CD4-positive, alpha-beta T cell treated with Interleukin-15 for 1 hour (primary cell): Measurements from ENCODE around the gene TOLLIP.
"Not testable (repeated sequence)": the region's sequence is repeated elsewhere in the genome, so short reads cannot be mapped to it uniquely, and the experiment has no call there.

Experiments used
- DNase-seq: peaks from one replicate; pipeline ENCODE4 v3.0.0-alpha.2; 2020

Gene TOLLIP

DNA sequence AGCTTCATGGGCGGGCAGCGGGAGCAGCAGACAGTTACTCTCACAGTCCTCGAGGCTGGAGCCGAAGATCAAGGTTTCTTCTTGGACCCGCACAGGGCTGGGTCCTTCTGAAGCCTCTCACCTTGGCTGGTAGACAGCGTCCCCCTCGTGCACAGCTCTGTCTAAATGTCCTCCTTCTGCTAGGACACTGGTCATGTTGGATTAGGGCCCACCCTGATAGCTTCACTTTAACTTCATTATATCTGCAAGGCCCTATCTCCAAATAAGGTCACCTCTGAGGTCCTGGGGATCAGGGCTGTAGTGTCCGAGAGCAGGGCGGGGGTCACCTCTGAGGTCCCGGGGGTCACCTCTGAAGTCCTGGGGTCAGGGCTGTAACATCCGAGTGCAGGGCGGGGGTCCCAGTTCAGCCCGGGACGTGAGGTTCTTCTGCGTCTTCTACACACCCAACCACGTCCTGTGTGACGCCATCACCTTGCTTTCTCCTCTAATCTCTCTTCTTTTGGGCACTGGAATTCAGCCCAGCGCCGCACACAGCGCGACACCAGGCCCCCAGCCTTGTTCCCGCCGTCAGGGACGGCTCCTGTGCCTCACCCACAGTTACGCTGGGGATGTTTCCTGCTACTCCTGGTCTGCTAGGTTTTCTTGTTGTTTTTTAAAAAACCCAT is 34.1 kb upstream of the TOLLIP start:
- no peak for DNase-seq

DNA sequence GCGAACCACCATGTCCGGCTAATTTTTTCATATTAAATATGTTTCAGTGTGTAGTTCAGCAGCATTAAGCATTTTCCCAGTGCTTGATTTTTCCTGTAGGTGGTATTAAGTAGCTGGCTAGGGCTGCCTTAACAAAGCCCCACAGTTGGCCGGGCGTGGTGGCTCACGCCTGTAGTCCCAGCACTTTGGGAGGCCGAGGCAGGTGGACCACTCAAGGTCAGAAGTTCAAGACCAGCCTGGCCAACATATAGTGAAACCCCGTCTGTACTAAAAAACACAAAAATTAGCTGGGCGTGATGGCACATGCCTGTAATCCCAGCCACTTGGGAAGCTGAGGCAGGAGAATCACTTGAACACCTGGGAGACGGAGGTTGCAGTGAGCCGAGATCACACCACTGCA is 33.5 kb upstream of the TOLLIP start:
- DNase-seq, result no peak

DNA sequence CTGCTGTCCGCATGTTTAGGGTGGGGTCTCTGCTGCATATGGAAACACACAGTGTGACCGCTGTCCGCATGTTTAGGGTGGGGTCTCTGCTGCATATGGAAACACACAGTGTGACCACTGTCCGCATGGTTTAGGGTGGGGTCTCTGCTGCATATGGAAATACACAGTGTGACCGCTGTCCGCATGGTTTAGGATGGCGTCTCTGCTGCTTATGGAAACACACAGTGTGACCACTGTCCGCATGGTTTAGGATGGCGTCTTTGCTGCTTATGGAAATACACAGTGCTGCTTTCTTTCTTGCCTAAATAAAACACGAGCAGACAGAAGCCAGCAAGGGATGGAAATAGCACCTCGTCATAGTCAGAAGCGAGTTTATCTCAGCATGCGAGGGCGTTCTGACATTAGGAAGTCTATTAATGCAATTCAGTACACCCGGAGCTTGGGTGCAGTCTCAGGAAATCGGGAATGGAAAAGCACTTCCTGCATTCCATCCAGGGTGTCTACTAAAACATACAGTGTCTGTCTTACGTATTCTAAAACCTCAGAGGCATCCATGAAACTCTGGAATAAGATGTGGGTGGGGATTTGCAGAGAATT is 32.6 kb upstream of the TOLLIP start:
- DNase-seq, result no peak

DNA sequence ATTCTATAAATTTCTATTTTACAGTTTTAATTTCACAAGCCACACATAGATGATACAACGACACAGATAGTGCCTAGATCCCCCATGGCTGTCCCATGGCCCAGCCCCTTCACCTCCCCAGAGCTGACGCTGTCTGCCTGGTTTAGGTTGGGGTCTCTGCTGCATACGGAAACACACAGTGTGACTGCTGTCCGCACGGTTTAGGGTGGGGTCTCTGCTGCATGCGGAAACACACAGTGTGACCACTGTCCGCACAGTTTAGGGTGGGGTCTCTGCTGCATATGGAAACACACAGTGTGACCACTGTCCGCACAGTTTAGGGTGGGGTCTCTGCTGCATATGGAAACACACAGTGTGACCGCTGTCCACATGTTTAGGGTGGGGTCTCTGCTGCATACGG is 31.8 kb upstream of the TOLLIP start:
- not testable (repeated sequence) for DNase-seq

DNA sequence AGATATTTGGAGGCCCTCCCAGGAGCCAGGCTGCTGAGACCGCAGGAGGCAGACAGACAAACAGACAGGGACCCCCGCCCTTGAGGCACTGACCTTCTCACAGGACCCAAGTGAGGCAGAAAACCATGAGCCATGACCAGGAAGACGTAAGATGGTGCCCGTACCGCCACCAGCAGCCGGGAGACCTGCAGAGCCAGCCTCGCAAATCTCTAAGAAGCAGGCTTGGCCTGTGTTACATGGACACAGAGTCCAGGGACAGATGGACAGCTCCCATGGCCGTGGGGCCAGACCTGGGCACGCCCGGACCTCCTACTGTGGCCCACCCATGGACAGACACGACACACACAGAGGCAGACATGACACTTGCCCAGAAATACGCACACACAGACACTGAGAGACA is 30.7 kb upstream of the TOLLIP start:
- DNase-seq, result no peak

DNA sequence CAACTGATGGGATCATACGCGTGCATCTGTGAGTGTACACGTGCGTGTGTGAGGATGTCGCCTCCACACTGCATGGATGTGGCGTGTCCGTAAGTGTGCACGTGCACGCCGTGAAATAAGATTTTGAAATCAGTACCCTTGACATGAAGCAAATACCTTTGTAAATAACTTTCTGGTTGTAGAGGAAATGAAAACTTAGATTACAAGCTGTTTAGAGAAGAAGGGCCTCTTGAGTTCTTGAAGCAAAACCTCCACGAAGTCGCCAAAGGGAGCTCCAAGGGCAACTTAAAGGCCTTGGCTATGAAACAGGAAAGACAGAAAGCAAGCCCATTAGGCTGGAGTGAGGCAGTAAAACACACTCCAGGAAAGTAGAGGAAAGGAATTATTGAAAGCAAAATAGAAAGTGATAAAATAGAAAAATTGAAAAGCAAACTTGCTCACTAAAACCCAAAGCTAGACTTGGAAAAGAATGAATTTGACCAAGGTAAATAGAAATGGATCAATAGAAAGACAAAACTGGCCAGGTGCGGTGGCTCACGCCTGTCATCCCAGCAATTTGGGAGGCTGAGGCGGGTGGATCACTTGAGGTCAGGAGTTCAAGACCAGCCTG is 29.7 kb upstream of the TOLLIP start:
- DNase-seq, result no peak

DNA sequence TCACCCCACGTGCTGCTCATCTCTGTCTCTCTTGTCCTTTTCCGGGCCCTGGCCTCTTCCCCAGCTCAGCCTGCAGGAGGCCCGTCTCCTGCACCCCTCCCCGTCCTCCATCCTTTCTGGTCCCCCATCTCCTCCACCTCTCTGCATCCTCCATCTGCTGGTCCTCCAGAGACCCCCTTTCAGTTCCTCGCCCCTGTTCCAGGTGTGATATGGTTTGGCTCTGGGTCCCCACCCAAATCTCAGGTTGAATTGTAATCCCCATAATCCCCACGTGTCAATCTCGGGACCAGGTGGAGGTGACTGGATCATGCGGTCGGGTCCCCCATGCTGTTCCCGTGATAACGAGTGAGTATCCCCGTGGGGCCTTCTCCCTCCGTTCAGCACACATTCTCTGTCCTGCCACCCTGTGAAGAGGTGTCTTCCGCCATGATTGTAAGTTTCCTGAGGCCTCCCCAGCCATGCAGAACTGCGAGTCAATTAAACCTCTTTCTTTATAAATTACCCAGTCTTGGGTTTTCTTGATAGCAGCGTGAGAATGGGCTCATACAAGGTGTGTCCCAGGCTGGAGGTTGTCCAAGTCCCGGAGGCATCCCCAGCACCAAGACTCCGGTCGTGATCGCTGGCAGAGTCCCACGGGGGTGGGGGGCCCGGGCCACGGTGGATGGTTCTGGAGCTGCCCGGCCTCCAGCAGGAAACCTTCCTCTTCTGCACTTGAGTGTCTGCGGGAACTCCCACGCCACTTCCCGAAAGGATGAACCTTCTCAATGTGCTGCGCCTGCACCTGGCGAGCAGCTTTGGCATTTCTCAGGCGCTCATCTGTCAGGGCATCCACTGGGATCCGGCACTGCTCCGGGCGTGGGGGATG is 29.0 kb upstream of the TOLLIP start:
- DNase-seq, result no peak

DNA sequence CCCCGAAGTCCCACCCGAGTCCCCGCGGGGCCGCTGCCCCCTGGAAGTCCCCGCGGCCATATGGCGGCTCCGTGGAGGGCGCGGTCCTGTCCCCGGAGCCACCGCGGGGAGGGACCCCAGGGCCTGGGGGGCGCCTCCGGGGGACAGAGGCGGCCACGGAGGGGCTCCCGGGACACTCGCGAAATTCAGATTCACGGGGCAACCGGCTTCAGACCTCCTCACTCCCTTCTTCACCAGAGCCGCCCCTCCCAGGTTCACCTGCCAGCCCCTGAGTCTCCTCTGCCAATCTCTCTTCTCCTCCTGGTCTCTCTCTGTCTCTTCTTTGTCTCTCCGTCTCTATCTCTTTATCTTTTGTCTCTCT is 28.2 kb upstream of the TOLLIP start:
- no peak for DNase-seq

DNA sequence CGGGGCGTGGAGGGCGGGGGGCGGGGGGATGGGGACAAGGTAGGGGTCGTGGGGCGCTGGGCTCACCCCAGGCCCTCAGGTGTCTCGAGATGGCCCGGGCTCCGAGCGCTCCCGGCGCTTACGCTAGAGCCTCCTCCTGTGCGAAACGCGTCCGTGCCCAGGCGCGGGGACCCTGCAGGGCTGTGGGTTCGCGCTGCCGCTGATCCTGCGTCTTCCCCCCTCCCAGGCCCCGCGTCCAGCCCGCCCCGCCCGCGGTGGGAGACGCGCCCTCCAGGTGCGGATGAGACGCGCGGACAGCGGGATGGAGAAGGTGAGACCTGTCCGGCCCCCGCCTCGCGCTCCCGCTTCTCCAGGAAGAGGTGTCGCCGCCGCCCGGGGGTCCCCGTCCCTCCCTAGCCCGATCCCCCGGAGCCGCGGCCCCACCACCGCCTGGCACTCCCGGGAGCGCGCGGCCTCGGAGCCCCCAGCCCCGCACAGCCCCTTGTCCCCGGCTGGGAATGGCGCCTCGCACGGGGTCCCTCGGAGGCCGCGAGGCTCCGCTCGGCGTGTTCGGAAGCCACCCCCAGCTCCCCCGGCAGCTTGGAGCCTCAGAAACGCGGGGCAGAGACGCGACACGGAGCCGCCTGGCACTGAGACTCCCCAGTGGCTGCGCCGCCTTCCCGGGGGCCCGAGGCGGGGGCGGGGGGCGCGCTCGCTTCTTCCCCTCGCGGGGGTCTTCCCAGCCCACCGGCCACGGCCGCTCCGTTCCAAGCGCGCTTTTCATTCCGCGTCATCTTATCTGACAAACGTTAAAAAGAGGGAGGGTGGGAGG is 27.6 kb upstream of the TOLLIP start:
- DNase-seq, result peak; percentile 47

DNA sequence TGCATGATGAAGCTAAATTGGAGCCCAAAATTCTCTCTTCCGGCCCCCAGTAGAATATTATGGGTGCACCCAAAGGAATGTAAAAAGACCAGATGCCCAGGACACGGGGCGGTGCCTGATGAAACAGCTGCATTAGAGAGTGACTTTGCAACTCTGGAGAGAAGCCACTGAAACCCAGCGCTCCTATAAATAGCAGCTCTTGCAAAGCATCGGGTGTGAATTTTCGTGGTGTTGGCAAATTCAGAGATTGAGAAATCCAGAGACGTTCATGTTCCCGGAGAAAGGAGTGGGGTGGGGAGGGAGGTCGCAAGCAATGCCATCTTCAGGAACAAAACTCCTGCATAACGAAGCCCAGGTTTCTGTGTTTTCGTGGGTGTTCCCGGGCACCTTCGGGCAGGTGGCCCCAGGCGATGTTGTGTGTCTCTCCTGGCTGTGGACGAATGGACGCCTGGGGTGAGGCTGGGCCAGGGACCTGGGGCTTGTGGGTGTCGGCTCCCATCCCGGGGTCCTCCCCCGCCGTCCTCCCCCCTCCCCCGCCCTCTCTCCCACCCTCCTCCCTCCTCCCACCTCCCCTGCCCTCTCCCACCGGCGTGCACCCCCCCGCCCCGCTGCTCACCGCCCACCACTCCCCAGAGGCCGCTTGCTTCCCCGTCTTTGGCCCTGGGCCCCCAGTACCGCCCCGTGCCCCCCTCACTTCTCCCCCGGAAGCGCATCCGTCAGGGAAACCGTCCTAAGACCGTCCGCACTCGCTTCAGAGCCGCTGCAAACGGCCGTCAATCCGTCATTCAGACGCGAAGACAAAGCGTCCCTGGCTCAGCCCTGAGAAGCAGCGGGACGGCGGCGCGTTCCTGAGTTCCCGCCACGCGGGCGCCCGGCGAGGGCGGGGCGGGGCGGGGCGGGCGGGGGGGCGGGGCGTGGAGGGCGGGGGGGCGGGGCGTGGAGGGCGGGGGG is 26.7 kb upstream of the TOLLIP start:
- peak; percentile 61 for DNase-seq

DNA sequence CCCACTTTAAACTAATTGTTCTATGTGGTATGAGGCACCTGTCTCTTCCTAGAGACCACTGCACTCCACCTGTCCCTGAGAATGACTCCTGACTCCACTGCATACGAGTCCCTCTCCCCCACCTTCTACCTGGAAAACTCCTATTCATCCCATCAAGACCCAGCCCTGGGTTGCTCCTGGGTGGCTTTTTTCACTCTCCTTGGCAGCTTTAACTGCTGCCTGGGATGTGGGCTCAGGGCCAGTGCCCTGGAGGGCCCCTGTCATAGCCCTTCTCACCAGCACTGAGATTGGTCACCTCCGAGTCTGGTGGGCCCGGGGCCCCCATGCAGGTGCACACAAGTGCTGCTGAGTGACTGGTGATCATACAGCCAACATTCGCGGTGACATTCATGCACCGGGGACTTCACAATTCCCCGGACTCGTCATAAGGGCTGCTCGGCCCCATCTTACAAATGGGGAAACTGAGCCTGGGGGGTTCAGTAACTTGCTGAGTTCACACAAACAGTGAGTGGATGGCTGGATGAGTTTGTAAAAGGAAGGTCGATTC is 25.9 kb upstream of the TOLLIP start:
- no peak for DNase-seq

DNA sequence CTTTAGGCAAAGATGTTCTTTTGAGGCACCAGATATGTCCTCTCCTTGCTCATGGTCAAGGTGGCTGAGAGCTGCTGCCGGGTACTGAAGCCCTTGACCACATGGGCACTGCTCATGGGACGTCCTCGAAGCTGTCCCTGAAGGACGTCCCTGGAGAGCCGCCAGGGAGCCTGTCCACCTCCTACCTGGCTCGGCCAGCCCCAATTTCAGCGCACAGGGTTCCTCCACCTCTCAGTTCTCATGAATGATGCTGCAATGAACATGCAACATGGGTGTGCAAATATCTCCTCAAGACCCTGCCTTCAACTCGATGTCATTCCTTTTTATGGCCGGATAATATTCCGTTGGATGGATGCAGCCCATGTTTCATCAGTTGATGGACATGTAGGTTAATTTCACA is 24.4 kb upstream of the TOLLIP start:
- DNase-seq, result no peak

DNA sequence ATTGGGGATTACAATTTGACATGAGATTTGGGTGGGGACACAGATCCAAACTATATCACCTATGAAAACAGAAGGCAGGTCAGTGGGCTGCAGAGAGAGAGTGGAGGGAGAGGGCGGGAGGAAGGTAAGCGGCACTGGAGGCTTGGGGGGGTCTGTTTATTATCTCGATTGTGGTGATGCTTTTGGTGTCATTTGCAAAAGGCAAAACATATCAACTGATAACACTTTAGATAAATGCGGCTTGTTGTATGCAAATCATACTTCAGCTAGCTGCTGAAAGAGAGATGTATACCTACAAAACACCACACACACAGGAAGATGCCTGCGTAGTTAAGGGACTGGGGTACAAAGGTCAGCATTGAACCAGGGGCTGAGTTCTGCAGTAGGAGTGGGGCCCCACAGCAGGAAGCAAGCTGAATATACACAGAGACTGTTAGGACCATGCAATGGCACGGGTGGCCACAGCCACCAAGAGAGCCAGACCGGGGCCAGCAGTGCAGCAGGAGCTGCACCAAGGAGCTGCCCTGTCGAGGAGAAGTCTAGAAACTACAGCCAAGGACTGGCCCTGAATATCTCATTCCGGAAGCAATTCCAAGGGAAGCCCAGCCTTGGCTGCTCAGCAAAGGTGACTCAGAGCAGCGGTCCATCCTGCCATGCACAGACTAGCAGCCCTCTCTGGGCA is 23.8 kb upstream of the TOLLIP start:
- DNase-seq, result no peak

DNA sequence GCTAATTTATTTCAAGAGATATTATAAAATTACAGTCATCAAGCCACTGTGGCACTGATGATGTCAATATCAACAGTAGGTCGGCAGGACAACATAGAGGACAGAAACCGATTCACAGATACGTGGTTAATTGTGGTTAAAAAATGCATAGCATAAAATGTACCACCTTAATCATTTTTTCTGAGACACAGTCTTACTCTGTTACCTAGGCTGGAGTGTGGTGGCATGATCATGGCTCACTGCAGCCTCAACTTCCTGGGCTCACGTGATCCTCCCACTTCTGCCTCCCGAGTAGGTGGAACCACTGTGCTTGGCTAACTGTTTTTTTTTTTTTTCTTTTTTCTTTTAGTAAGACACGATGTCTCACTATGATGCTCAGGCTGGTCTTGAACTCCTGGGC is 21.0 kb upstream of the TOLLIP start:
- DNase-seq, result no peak

DNA sequence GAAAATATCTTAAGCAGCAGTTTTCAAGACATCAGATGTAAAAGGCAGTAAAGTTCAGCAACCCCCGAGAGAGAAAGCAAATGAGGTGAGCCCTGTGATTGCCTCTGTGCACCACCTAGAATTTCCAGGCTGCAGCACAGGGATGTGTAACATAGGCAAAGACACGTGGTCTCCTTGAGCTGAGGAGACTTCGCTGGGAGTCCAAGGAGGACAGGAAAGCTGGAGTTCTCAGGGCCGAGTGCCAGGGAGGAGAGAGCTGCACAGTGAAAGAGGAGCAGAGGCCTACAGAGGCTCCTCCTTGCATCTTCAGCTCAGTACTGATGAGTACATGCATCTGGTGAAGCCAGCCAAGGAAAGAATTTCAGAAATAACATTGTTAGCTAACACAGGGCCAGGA is 17.6 kb upstream of the TOLLIP start:
- no peak for DNase-seq

DNA sequence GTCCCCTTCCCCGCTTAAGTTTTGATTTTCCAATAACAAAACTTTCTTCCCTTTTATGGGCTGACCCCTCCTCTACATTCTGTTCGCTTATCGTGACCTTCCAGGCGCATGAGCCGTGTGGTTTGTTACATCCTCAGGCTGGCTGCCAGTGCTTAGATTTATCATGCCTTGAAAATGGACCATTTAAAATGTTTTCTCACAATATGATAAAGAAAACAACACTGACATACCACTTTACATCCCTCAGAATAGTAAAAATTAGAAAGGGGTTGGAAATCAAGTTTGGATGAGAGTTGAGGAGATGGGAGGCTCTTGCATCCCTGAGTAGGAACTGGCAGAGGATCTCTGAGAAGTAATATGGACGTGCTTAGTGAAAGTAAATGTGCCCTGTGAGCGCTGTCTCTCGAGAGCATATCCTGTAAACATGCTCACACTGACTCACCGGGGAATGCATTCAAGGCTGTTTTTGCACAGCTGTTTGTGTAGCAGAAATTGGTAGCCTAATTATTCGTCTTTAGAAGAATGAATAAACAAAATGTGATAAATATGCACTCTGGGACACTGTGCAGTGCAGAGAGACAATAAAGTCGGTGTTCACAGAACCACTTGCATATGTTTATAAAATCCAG is 17.1 kb upstream of the TOLLIP start:
- no peak for DNase-seq

DNA sequence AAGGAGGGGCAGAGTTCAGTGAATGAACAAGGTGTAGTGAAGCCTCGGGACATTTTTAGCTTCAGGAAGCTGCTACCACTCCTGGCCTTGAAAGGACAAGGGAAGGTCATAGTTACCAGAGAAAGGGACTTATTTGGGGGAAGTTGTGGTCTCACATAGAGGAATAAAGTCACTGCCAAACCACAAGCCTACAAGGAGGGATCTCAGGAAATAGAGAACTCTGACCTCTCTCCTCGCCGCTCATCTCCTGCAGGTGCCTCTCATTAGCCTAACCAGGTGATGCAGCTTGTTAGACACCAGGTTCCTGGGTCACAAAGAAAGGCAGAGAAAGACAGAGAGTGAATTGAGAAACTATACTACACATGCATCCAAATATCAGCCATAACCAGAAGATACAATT is 14.3 kb upstream of the TOLLIP start:
- DNase-seq, result no peak

DNA sequence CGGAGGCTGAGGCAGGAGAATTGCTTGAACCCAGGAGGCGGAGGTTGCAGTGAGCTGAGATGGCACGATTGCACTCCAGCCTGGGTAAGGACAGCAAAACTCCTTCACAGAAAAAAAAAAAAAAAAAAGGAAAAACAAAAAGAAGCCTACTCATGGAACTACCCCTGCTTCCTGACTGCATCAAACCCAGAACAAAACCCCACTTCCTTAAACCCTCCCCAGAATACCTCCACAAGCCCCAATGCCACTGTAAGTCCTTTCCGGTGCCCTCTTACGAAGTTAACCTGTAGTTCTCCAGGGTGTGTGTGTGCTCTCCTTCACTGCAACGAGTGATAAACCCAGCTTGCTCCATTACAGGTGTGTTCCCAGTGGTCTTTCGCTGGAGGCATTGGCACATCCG is 8.6 kb upstream of the TOLLIP start:
- DNase-seq, result no peak

DNA sequence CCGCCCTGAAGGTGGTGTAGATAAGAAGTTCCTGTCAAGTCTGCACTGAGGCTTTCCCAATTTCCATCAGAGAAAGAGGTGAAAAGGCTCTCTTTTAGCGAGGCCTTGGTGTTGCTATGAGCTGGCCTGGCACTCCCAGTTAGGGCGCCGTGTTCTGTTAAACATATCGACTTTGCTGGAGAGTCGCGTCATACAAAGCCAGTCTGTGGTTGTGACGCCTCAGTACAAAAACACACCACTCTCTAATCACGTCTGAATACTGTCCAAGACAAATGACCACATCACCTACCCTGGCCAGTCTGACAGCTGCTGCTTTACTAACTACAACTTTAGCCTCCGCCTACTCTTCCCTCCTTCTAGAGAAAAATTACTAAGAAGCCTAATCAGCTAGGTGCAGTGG is 8.0 kb upstream of the TOLLIP start:
- DNase-seq, result no peak

DNA sequence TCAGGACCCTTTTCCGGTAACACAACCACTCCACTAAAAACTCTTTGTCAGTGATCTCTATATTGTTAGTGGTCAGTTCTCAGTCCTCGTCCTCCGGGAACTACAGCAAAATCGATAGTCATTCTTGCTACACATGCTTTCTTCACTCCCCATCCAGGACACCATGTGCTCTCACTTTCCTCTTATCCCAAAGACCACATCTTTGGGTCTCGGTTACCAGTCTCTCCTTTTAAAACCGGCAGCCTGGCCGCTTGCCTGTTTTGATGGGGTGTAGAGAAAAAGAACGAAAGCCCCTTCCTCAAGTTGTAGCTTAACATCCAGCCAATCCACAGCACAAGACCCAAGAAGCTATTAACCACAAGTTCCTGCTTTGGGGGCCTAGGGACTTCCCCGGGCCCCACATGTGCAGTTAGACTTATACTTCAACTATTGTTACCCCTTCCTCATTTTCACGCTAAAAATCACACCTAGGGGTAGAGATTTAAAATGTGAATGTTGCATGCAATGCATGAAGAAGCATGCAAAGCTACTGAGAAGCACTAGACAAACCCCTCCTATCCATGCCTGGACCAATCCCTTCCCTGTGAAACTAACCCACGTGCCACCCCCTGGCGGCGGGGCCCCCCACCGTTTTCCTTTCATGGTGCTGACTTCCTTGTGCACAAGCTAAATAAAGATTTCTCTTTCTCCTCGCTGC is 1.5 kb upstream of the TOLLIP start:
- peak; percentile 76 for DNase-seq
